HG03575 (cell line): Measurements from ENCODE around the gene TP53RK.

Experiments
- ATAC-seq: cut with Tn5 transposase; IDR thresholded peaks from one replicate; pipeline ENCODE4 v1.9.1; 2021; ENCODE audit not compliant: unreplicated experiment, insufficient number of reproducible peaks, low FRiP score; ENCODE audit errors: extremely low read depth

Gene TP53RK

GRCh38 chr20:46709055-46709458 lies 19.8 kb upstream of the TP53RK start:
- no peak for ATAC-seq

GRCh38 chr20:46708172-46708860 lies 19.1 kb upstream of the TP53RK start:
- ATAC-seq, result no peak

GRCh38 chr20:46706242-46706641 lies 17.0 kb upstream of the TP53RK start:
- ATAC-seq, result no peak

GRCh38 chr20:46705378-46705729 lies 16.1 kb upstream of the TP53RK start:
- ATAC-seq, result no peak

GRCh38 chr20:46704714-46705377 lies 15.6 kb upstream of the TP53RK start:
- no peak for ATAC-seq

GRCh38 chr20:46703435-46703834 lies 14.2 kb upstream of the TP53RK start:
- ATAC-seq, result no peak

GRCh38 chr20:46702447-46703203 lies 13.4 kb upstream of the TP53RK start:
- ATAC-seq, result no peak

GRCh38 chr20:46701986-46702385 lies 12.7 kb upstream of the TP53RK start:
- ATAC-seq, result no peak

- ATAC-seq, result no peak
These were observed 12.3 kb upstream of the TP53RK start for GRCh38 chr20:46701556-46701955.

GRCh38 chr20:46701057-46701456 lies 11.8 kb upstream of the TP53RK start:
- no peak for ATAC-seq

- ATAC-seq, result no peak
These were observed 11.2 kb upstream of the TP53RK start for GRCh38 chr20:46700481-46700880.

GRCh38 chr20:46699651-46700359 lies 10.6 kb upstream of the TP53RK start:
- ATAC-seq, result no peak

GRCh38 chr20:46698788-46699187 lies 9.5 kb upstream of the TP53RK start:
- no peak for ATAC-seq

- no peak for ATAC-seq
These were observed 7.6 kb upstream of the TP53RK start for GRCh38 chr20:46696791-46697279.

- ATAC-seq, result no peak
These were observed 6.6 kb upstream of the TP53RK start for GRCh38 chr20:46695892-46696291.

- ATAC-seq, result no peak
These were observed 5.2 kb upstream of the TP53RK start for GRCh38 chr20:46694484-46694883.

- no peak for ATAC-seq
These were observed 2.0 kb upstream of the TP53RK start for GRCh38 chr20:46691196-46691595.

- no peak for ATAC-seq
These were observed 1.2 kb upstream of the TP53RK start for GRCh38 chr20:46690219-46691106.

- no peak for ATAC-seq
These were observed 476 bp upstream of the TP53RK start for GRCh38 chr20:46689754-46690085.
